HEK293T (cell line): ENCODE measurements around the gene FOCAD.

Source experiments
- ARNT ChIP-seq: fragments of 450-650 bp; IDR thresholded peaks from 2 replicates; pipeline ENCODE4 v1.6.1; 2017; ENCODE audit warnings: mild to moderate bottlenecking
- BHLHE40 ChIP-seq: fragments of 450-650 bp; IDR thresholded peaks from 2 replicates; pipeline ENCODE4 v1.6.1; 2016; ENCODE audit warnings: mild to moderate bottlenecking, moderate library complexity, borderline replicate concordance
- ELF4 ChIP-seq: fragments of 450-650 bp; IDR thresholded peaks from 2 replicates; pipeline ENCODE4 v1.6.1; 2017; ENCODE audit warnings: antibody characterized with exemption
- HDGF ChIP-seq: fragments of 450-650 bp; IDR thresholded peaks from 2 replicates; pipeline ENCODE4 v1.6.1; 2017; ENCODE audit warnings: antibody characterized with exemption, borderline replicate concordance
- SP1 ChIP-seq: fragments of 450-650 bp; IDR thresholded peaks from 2 replicates; pipeline ENCODE4 v1.6.1; 2017

- TF ChIP-seq HDGF = no peak
- no peak for TF ChIP-seq ARNT
- TF ChIP-seq SP1 = no peak
- TF ChIP-seq ELF4 = no peak
- TF ChIP-seq BHLHE40 = no peak
Measured at GRCh38 chr9:20684035-20684874, at the start of gene FOCAD.
